Measurements from ENCODE around the gene PARD6G. TPM values are rescaled to one million over a fixed set of nuclear protein-coding genes. Genes with fewer than 3 reads are reported as not detected.

Gene PARD6G
- total and polyA plus RNA-seq, 2 of the 13 experiments (the other 11 are each of a cell fraction or from before 2014, with no cell fraction given), result 3.6 to 7.4 TPM

- H2AFZ ChIP-seq (ENCODE audit: low read length), result no peak overlapping the region
- no peaks in the 10 kb centered on the region for H3K36me3 ChIP-seq (replicated peaks in 1 of 2; ENCODE audit: control insufficient read depth in 1 of 2, insufficient read depth in 2 of 2, low read length in 2 of 2)
- H3K4me2 ChIP-seq (ENCODE audit: low read depth, low read length), result no peak overlapping the region
- CTCF ChIA-PET (ENCODE audit: low intra/inter-chr PET ratio, low total read pairs), result no interaction called here
- no TSS peak for BruUV-seq (replicated peaks)
- DNase-seq (ENCODE audit: low spot score) (no peak), ATAC-seq (no peak), FAIRE-seq (no peak)
- no peaks in the 10 kb centered on the region for H3K79me2 ChIP-seq (ENCODE audit: insufficient read depth, low read length)
- H3K9ac ChIP-seq (ENCODE audit: insufficient read depth, low read depth, low read length), result no peak overlapping the region
- intact Hi-C loops (cut with micrococcal nuclease; ENCODE audit: unreplicated experiment) (no loop called here), in situ Hi-C loops (cut with HindIII; ENCODE audit: extremely low pct_ligation_motif_present, low pct_unique_long_range_greater_than_20kb) (no loop called here)
- no peaks in the 10 kb centered on the region for H3K27me3 ChIP-seq (ENCODE audit: control insufficient read depth in 1 of 2, insufficient read depth in 2 of 2, low read length in 2 of 2)
- no peak overlapping the region for H3K27ac ChIP-seq (ENCODE audit: extremely low read length, insufficient read depth, low read length)
- H3K4me1 ChIP-seq (ENCODE audit: insufficient read depth, low read length), result peaks cover 11% of the 10 kb centered on the region
- POLR2A ChIA-PET, result no interaction called here
- no peak overlapping the region for H3K4me3 ChIP-seq (replicated peaks in 1 of 3; ENCODE audit: insufficient read depth in 1 of 3, low read depth in 2 of 3, low read length in 3 of 3)
- WGBS (ENCODE audit: low lambda C conversion rate), result 79% methylated on average over 3 of the region's 3 CpGs
- peaks cover 3% of the 10 kb centered on the region; the same call in 1 of the 2 replicates for H4K20me1 ChIP-seq (ENCODE audit: insufficient read depth, low read length)
- no peaks in the 10 kb centered on the region for H3K9me3 ChIP-seq (ENCODE audit: low read length)
- no peak for TF ChIP-seq ETV6 (CRISPR knock-in tag; conservative IDR thresholded peaks at IDR 0.05)
- TF ChIP-seq ZNF607 (CRISPR knock-in tag; IDR thresholded peaks at IDR 0.05; ENCODE audit: borderline replicate concordance), result no peak
- TF ChIP-seq ZNF407 (CRISPR knock-in tag; IDR thresholded peaks at IDR 0.05; ENCODE audit: not compliant biosample characterization), result no peak
- TF ChIP-seq ZNF510 (CRISPR knock-in tag; IDR thresholded peaks at IDR 0.05; ENCODE audit: low read depth), result no peak
- no peak for TF ChIP-seq ZNF746 (CRISPR knock-in tag; IDR thresholded peaks at IDR 0.05)
- no peak for TF ChIP-seq KDM4B (CRISPR knock-in tag; IDR thresholded peaks at IDR 0.05)
- TF ChIP-seq BHLHE40 (IDR thresholded peaks at IDR 0.05; ENCODE audit: low read length), result no peak
- no peak for TF ChIP-seq STAG1 (CRISPR knock-in tag; IDR thresholded peaks at IDR 0.05)
- TF ChIP-seq ZNF556 (CRISPR knock-in tag; IDR thresholded peaks at IDR 0.05; ENCODE audit: borderline replicate concordance), result no peak
- TF ChIP-seq ZBTB10 (CRISPR knock-in tag; IDR thresholded peaks at IDR 0.05; ENCODE audit: borderline replicate concordance), result no peak
Measured at GRCh38 chr18:80229363-80229762, 18.0 kb downstream of the PARD6G start.

Data from HepG2 (cell line).